ENCODE measurements around the gene NUAK1.

NUAK1 gene

DNA sequence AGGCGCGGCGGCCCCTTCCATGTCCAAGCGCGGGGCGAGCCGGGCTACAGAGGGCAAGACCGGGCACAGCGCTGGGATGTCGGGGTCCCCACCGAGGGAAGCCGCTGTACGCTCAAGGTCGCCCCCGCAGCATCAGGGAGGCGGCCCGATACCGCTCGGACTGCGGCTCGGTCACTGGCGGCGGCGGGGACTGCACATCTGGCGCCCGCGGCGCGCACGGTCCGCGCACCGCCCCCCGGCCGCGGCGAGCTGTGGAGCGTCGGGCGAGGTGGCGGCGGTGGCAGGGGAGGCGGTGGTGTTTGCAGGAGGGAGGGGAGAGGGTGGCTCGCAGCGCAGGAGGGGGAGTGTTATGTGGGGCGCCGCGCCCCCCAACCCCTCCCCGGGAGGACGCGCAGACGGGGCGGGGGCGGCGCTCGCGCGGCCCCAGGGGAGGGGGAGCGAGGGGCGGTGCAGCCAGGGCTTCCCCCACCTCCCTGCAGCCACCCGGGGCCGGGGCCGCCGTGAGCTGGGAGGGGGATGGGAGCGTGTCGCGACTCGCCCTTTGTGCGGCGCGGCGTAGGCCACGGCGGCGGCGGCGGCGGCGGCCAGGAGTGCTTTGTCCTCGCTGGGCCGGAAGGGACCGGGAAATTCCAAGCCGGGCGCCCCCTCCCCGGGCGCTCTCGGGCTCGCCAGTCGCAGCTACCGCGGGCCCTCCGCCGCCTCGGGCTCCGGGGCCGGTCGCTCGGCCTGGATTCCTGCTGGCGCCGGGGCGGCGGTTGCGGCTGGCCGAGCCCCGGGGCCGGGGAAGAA lies at the start of gene NUAK1:
NUAK1 (minus strand) TSS at position 322 of the 789 bp plus-strand sequence; CDS start at position 21, 301 bp downstream.
- peak; percentile 58 for DNase-seq (ENCODE audit: low spot score)
- TF ChIP-seq, protein P1, sequence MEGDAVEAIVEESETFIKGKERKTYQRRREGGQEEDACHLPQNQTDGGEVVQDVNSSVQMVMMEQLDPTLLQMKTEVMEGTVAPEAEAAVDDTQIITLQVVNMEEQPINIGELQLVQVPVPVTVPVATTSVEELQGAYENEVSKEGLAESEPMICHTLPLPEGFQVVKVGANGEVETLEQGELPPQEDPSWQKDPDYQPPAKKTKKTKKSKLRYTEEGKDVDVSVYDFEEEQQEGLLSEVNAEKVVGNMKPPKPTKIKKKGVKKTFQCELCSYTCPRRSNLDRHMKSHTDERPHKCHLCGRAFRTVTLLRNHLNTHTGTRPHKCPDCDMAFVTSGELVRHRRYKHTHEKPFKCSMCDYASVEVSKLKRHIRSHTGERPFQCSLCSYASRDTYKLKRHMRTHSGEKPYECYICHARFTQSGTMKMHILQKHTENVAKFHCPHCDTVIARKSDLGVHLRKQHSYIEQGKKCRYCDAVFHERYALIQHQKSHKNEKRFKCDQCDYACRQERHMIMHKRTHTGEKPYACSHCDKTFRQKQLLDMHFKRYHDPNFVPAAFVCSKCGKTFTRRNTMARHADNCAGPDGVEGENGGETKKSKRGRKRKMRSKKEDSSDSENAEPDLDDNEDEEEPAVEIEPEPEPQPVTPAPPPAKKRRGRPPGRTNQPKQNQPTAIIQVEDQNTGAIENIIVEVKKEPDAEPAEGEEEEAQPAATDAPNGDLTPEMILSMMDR (IDR thresholded peaks at IDR 0.05; ENCODE audit: borderline replicate concordance, control extremely low read depth, extremely low read depth, insufficient read depth, missing control alignments), result no peak
- in situ Hi-C loops (cut with MboI; ENCODE audit: low sequenced_read_pairs, unreplicated experiment), result loop anchor here (10.0 to 25.0 kb wide), 2 partner anchors 427 to 714 kb away; no protein-coding TSS in a partner anchor

DNA sequence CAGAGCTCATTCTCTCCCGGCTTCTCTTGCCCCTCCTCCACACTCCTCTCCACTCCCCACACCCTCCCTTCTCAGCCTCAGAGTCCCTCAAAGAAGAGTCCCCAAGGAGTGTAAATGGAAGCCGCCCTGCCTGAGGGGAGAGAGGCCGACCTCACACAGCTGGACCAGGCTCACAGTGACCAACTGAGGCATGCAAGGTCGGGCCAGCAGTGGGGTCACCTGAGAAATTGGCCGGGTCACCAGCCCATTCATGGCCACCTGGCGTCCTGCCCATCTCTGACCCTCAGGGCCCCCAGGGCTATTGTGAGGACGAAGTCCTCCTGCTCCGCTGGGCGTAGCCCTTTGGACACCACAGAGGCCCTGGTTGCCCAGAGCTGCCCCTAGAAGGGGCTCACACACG lies 49.5 kb upstream of the NUAK1 start:
- in situ Hi-C loops (cut with MboI; ENCODE audit: low sequenced_read_pairs, unreplicated experiment), result no loop called here
- DNase-seq (ENCODE audit: low spot score), result no peak
- TF ChIP-seq, protein P1 (IDR thresholded peaks at IDR 0.05; ENCODE audit: borderline replicate concordance, control extremely low read depth, extremely low read depth, insufficient read depth, missing control alignments), result no peak

DNA sequence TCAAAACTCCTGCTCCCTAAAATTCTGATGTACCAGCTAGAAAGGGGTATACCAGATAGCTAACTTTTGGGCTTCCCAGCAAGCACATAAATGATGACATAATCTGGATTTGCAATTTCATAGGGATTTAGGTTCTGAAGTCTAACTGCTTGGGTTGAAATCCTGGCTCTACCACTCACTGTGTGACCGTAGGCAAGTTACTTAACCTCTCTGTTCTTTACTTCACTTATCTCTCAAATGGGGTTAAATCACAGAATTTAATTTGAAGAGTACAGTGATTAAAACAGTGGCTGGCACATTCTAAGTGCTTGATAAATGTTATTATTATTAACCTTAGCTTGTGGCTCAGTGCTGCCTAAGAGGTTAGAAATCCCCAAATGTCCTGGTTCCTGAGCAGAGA lies 49.1 kb upstream of the NUAK1 start:
- DNase-seq (ENCODE audit: low spot score), result no peak
- in situ Hi-C loops (cut with MboI; ENCODE audit: low sequenced_read_pairs, unreplicated experiment), result no loop called here
- TF ChIP-seq, protein P1 (IDR thresholded peaks at IDR 0.05; ENCODE audit: borderline replicate concordance, control extremely low read depth, extremely low read depth, insufficient read depth, missing control alignments), result no peak

DNA sequence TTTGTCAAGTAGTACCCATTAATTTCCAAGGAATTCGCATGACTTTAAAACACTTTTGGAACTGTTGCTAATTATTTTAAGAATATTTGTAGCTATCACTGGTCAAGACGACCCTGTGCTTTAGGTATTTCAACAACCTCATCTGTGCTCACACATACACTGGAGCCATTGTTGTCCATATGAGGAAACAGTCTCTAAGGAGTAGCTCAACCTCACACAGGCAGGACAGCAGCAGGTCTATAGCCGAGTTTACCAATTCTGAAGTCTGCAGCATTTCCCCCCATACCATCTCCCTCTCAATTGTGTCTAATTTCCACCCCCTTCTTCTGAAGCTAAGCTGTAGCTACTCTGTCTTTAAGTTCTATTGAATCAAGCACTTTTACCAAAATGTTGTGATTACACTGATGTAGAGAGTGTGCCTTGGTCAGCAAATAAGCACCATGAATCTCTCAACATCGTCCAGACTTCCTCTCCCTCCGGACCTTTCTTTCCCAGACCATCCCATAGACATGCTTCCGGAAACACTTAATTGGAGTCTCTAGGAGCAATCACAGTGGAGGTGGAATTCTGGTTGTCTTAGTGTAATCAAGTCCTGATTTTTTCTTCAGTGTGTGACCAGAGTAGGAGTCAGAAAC lies 48.5 kb upstream of the NUAK1 start:
- in situ Hi-C loops (cut with MboI; ENCODE audit: low sequenced_read_pairs, unreplicated experiment), result no loop called here
- DNase-seq (ENCODE audit: low spot score), result no peak
- TF ChIP-seq, protein P1 (IDR thresholded peaks at IDR 0.05; ENCODE audit: borderline replicate concordance, control extremely low read depth, extremely low read depth, insufficient read depth, missing control alignments), result no peak

DNA sequence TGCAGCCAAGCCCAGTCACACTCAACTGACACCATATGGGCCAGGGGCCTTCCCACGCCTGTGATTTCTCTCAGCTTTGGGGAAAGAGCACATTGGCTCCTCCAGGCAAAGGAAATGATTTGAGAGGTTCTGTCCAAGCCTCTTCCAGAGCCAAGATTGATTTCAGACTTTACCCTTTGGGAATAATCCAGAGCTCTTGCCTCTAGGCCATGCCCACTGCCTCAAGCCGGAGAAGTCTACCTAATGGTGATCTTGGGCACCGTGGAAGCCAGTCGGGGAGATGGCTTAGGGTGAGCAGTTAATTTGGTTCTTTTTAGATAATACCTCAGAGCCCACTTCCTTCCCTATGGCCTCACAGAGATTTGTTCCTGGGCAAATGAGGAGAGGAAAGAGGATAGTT lies 45.0 kb upstream of the NUAK1 start:
- no peak for DNase-seq (ENCODE audit: low spot score)

DNA sequence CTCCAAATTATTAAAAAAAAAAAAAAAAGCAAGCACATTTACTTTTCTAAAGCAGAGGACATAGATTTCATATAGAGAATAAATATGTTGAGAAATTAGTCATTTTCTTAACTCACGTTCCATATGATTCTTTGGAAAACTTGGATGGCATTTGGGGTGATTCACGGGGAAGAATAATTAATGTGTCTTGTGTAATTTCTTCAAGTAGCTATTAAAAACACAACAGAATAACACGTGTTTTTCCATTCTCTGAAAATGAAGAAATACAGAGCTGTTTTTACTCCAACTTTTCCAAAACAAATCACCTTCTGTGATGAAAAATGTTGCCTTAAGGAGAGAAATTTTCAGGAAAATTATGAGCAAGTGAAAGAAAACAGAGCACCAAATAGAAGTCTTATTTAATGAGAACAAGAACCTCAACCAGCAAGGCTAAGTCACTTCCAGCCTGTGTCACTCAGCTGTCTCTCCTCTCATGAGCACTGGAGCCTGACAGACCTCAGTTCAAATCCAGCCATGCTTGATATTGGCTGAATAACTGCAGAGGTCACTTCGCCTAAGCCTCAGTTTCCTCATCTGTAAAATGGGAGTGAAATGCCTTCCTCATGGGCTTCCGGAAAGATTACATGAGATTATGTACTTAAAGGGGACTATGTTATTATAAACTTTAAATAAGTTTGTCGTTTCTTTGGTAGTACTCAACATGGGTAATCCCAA lies 42.8 kb upstream of the NUAK1 start:
- in situ Hi-C loops (cut with MboI; ENCODE audit: low sequenced_read_pairs, unreplicated experiment), result no loop called here
- no peak for DNase-seq (ENCODE audit: low spot score)
- TF ChIP-seq, protein P1 (IDR thresholded peaks at IDR 0.05; ENCODE audit: borderline replicate concordance, control extremely low read depth, extremely low read depth, insufficient read depth, missing control alignments), result no peak

More for the DNA sequence above, 45.0 kb upstream of the NUAK1 start:
- TF ChIP-seq, protein P1 (IDR thresholded peaks at IDR 0.05; ENCODE audit: borderline replicate concordance, control extremely low read depth, extremely low read depth, insufficient read depth, missing control alignments), result no peak
- in situ Hi-C loops (cut with MboI; ENCODE audit: low sequenced_read_pairs, unreplicated experiment), result no loop called here
